K562 (cell line): ENCODE results near the gene POLD4. TPM values are rescaled to one million over a fixed set of nuclear protein-coding genes. Genes with fewer than 3 reads are reported as not detected.

ENCODE experiments used
- BRD9 ChIP-seq: fragments of 450-650 bp; IDR thresholded peaks from 2 replicates; pipeline ENCODE4 v1.6.1; 2018; ENCODE audit warnings: low read depth; ENCODE audit not compliant: partially characterized antibody
- CBFB ChIP-seq: sonication (generic); formaldehyde crosslinking; IDR thresholded peaks from 2 replicates; pipeline ENCODE4 v1.4.0; 2020; ENCODE audit warnings: mild to moderate bottlenecking, missing genetic modification reagents
- ESRRA ChIP-seq: fragments of 450-650 bp; IDR thresholded peaks from 2 replicates; pipeline ENCODE4 v1.6.1; 2014; ENCODE audit warnings: low read depth, mild to moderate bottlenecking, moderate library complexity, borderline replicate concordance
- ETS2 ChIP-seq: IDR thresholded peaks from 2 replicates; pipeline ENCODE4 v1.6.1; 2016; ENCODE audit warnings: borderline replicate concordance, missing genetic modification characterization, mild to moderate bottlenecking, moderate library complexity, missing compliant biosample characterization; ENCODE audit not compliant: poor library complexity, severe bottlenecking
- FOXJ2 ChIP-seq: fragments of 200-800 bp; sonication (Bioruptor generic); IDR thresholded peaks from 2 replicates; pipeline ENCODE4 v1.6.1; 2016; ENCODE audit warnings: missing genetic modification characterization, missing compliant biosample characterization
- GTF2F1 ChIP-seq: IDR thresholded peaks from 2 replicates; pipeline ENCODE4 v1.6.1; 2011; ENCODE audit warnings: low read depth, low read length, improper control_type of control experiment
- RCOR1 ChIP-seq, 2 experiments: IDR thresholded peaks; 2 replicates each; pipeline ENCODE4 v1.6.1; 2012; ENCODE audit warnings: low read depth in 2 of 2, low read length in 2 of 2, borderline replicate concordance in 1 of 2, improper control_type of control experiment in 1 of 2
- SPI1 ChIP-seq: IDR thresholded peaks from 2 replicates; pipeline ENCODE4 v1.6.1; 2011; ENCODE audit warnings: low read depth, low read length, control low read depth, borderline replicate concordance
- STAG1 ChIP-seq: sonication (generic); formaldehyde crosslinking; IDR thresholded peaks from 2 replicates; pipeline ENCODE4 v1.5.0; 2020; ENCODE audit warnings: missing genetic modification reagents, borderline replicate concordance
- ZBTB7A ChIP-seq: IDR thresholded peaks from 2 replicates; pipeline ENCODE4 v1.6.1; 2011; ENCODE audit warnings: low read depth, mild to moderate bottlenecking, low read length, moderate library complexity, borderline replicate concordance; ENCODE audit not compliant: control insufficient read depth
- polyA plus RNA-seq, 8 experiments: library from polyadenylated mRNA; depleted of rRNA in 4 of 8; stranded (reverse) in 5 of 8; unstranded in 3 of 8; fragments of >200 nt; fragmentation: Nextera tagmentation in 2 of 8; fragmentation: Illumina TruSeq in 1 of 8; extraction: Ambion mirVana in 2 of 8; extraction: Trizol in 1 of 8; gene quantifications; 2 replicates each; pipeline versions ENCODE4 v1.2.1 to v1.2.3, GENCODE V29; 2011 to 2014; ENCODE audit warnings: inconsistent platforms in 1 of 8, missing spikeins in 1 of 8
- total RNA-seq, 7 experiments: library from RNA; depleted of rRNA in 6 of 7; stranded (reverse); fragments of >200 nt in 6 of 7; fragmentation: Illumina TruSeq in 2 of 7; extraction: Trizol in 2 of 7; gene quantifications; 2 replicates each; pipeline versions ENCODE4 v1.2.1 to v1.2.3, GENCODE V29; 2011 to 2021; ENCODE audit warnings: low replicate concordance in 1 of 7
- TF ChIP-seq, protein P1 (sequence below), 2 experiments: fragments of 450-650 bp in 1 of 2; IDR thresholded peaks; 2 replicates each; pipeline ENCODE4 v1.6.1; 2011 to 2017; ENCODE audit warnings: low read depth in 2 of 2, antibody characterized with exemption in 1 of 2, borderline replicate concordance in 1 of 2, low read length in 1 of 2, mild to moderate bottlenecking in 1 of 2, mixed read lengths in 1 of 2; ENCODE audit not compliant: control insufficient read depth in 1 of 2
- TF ChIP-seq, protein P2 (sequence below): fragments of 450-650 bp; formaldehyde crosslinking; IDR thresholded peaks from 2 replicates; pipeline ENCODE4 v1.4.0; 2020; ENCODE audit warnings: mild to moderate bottlenecking, moderate library complexity
- TF ChIP-seq, protein P3 (sequence below): sonication (generic); formaldehyde crosslinking; IDR thresholded peaks from 2 replicates; pipeline ENCODE4 v1.5.0; 2020; ENCODE audit warnings: missing genetic modification reagents
- TF ChIP-seq, protein P4 (sequence below): fragments of 200-400 bp; formaldehyde crosslinking; IDR thresholded peaks from 2 replicates; pipeline ENCODE4 v1.6.1; 2017; ENCODE audit warnings: mild to moderate bottlenecking, low read depth, low read length, moderate library complexity

The POLD4 gene
- total and polyA plus RNA-seq, 9 of the 15 experiments (the other 6 are each of a cell fraction or from before 2014, with no cell fraction given): 5.8 to 64.5 (median 18.3) TPM

DNA sequence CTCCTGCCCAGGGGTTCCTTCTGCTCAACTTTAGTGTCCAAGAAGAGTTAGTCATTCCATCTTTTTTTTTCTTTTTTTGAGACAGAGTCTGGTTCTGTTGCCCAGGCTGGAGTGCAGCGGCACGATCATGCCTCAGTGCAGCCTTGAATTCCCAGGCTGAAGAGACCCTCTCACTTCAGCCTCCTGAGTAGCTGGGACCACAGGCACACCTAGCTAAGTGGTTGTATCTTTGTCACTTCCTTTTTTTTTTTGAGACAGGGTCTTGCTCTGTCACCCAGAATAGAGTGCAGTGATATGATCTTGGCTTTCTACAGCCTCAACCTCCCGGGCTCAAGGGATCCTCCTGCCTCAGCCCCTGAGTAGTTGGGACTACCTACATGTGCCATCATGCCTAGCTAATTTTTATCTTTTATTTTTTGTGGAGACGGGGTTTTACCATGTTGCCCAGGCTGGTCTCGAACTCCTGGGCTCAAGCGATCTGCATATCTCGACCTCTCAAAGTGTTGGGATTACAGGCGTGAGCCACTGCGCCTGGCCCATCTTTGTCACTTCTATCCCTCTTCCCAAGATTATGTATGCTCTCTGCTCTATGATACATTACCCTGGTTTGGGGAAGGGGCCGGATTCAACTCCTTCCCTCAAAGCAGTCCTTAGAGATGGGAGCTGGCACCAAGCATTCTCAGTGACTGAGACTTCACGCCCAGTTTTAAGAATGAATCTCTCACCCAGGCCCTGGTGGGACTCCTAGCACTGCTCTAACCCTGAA lies 40.0 kb downstream of the POLD4 start (continued):
- TF ChIP-seq, protein P1, sequence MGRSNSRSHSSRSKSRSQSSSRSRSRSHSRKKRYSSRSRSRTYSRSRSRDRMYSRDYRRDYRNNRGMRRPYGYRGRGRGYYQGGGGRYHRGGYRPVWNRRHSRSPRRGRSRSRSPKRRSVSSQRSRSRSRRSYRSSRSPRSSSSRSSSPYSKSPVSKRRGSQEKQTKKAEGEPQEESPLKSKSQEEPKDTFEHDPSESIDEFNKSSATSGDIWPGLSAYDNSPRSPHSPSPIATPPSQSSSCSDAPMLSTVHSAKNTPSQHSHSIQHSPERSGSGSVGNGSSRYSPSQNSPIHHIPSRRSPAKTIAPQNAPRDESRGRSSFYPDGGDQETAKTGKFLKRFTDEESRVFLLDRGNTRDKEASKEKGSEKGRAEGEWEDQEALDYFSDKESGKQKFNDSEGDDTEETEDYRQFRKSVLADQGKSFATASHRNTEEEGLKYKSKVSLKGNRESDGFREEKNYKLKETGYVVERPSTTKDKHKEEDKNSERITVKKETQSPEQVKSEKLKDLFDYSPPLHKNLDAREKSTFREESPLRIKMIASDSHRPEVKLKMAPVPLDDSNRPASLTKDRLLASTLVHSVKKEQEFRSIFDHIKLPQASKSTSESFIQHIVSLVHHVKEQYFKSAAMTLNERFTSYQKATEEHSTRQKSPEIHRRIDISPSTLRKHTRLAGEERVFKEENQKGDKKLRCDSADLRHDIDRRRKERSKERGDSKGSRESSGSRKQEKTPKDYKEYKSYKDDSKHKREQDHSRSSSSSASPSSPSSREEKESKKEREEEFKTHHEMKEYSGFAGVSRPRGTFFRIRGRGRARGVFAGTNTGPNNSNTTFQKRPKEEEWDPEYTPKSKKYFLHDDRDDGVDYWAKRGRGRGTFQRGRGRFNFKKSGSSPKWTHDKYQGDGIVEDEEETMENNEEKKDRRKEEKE (IDR thresholded peaks at IDR 0.05; ENCODE audit: borderline replicate concordance in 1 of 2, control insufficient read depth in 1 of 2, low read depth in 2 of 2, low read length in 1 of 2): no peak
- TF ChIP-seq ZBTB7A: 0 out of 2 replicates have a peak, but pooled peaks have one; percentile 32
- TF ChIP-seq GTF2F1: no peak
- TF ChIP-seq, protein P2, sequence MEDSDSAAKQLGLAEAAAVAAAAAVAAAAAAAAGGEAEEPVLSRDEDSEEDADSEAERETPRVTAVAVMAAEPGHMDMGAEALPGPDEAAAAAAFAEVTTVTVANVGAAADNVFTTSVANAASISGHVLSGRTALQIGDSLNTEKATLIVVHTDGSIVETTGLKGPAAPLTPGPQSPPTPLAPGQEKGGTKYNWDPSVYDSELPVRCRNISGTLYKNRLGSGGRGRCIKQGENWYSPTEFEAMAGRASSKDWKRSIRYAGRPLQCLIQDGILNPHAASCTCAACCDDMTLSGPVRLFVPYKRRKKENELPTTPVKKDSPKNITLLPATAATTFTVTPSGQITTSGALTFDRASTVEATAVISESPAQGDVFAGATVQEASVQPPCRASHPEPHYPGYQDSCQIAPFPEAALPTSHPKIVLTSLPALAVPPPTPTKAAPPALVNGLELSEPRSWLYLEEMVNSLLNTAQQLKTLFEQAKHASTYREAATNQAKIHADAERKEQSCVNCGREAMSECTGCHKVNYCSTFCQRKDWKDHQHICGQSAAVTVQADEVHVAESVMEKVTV (CRISPR knock-in tag): no peak
- peak; percentile 91 for TF ChIP-seq SPI1
- TF ChIP-seq ETS2 (tag): no peak
- no peak for TF ChIP-seq ESRRA
- 0 out of 2 replicates have a peak, but pooled peaks have one; percentile 10 for TF ChIP-seq FOXJ2 (tag)
- TF ChIP-seq, protein P3, sequence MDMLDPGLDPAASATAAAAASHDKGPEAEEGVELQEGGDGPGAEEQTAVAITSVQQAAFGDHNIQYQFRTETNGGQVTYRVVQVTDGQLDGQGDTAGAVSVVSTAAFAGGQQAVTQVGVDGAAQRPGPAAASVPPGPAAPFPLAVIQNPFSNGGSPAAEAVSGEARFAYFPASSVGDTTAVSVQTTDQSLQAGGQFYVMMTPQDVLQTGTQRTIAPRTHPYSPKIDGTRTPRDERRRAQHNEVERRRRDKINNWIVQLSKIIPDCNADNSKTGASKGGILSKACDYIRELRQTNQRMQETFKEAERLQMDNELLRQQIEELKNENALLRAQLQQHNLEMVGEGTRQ (CRISPR knock-in tag): no peak
- TF ChIP-seq BRD9: no peak
- TF ChIP-seq STAG1 (CRISPR knock-in tag): no peak
- no peak for TF ChIP-seq CBFB
- TF ChIP-seq, protein P4, sequence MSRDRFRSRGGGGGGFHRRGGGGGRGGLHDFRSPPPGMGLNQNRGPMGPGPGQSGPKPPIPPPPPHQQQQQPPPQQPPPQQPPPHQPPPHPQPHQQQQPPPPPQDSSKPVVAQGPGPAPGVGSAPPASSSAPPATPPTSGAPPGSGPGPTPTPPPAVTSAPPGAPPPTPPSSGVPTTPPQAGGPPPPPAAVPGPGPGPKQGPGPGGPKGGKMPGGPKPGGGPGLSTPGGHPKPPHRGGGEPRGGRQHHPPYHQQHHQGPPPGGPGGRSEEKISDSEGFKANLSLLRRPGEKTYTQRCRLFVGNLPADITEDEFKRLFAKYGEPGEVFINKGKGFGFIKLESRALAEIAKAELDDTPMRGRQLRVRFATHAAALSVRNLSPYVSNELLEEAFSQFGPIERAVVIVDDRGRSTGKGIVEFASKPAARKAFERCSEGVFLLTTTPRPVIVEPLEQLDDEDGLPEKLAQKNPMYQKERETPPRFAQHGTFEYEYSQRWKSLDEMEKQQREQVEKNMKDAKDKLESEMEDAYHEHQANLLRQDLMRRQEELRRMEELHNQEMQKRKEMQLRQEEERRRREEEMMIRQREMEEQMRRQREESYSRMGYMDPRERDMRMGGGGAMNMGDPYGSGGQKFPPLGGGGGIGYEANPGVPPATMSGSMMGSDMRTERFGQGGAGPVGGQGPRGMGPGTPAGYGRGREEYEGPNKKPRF: no peak
- TF ChIP-seq RCOR1 (IDR thresholded peaks at IDR 0.05; ENCODE audit: borderline replicate concordance in 1 of 2, low read depth in 2 of 2, low read length in 2 of 2): no peak
